Activated CD8-positive, alpha-beta memory T cell treated with anti-CD3 and anti-CD28 coated beads for 1 hour (primary cell): ENCODE data around the gene RGP1.

ENCODE experiments used
- DNase-seq, 2 donors: peaks; one replicate each; pipeline ENCODE4 v3.0.0-alpha.2; 2020; ENCODE audit warnings: low read depth in 1 of 2; ENCODE audit errors: extremely low read depth in 1 of 2

RGP1 gene

GRCh38 chr9:35719546-35719945, 29.5 kb upstream of the RGP1 start:
- no peak for DNase-seq

DNA sequence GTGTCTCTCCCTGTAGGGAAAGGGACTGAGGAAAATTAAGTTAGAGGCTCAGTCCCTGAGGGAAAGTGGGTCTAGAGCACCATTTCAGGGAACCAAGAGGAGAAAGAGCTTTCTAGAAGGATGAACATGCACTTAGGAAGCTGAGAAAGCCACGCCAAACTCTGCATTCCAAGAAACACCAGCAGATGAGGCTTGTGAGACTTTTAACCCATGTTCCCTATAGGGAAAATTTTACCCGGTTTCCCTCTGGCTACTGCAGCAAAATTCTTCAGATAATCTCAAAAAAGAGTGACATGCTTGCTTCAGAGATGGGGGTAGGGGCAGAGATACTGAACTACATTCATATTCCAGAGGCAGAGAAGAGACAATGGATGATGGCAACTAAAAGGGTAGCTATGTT, 25.7 kb upstream of the RGP1 start:
- no peak for DNase-seq

DNA sequence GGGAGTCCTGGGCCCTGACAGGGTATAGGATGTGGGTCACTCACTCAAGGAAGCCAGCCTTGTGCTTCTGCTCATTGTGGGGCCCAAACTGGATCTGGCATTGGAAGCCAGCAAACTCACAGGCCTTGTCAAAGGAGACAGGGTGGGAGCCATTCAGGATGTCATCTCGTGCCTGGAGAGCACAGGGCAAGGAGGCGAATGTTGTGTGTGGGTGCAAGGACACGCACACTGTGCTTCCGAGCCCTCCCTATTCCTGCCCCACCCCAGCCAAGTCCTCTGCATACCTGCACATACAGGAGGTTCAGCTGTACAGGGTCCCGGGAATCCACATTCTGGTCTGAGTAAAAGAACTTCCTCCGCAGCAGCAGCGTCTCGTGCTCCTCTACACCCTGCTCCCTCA, 25.2 kb upstream of the RGP1 start:
- DNase-seq, result no peak

- no peak for DNase-seq
Measured at GRCh38 chr9:35725362-35725761, 23.7 kb upstream of the RGP1 start.

DNA sequence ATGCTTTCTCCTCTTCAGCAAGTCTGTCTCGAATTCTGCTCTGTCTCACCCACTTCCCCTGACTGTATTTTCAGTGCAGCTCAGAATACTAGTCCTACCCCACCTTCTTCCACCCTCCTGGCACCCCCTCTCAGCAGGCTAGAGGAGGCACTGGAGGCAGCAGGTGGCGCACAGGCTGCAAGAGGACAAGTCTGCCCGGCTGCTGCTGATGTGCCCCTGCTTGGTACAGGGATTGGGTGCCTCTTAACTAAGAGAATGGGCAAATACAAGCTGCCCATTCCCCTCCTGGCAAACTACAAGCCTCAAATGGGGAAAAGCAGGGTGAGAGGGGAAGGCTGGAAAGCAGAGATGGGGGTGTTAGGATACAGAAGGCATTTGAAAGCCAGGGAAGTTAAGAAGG, 22.2 kb upstream of the RGP1 start:
- no peak for DNase-seq

DNA sequence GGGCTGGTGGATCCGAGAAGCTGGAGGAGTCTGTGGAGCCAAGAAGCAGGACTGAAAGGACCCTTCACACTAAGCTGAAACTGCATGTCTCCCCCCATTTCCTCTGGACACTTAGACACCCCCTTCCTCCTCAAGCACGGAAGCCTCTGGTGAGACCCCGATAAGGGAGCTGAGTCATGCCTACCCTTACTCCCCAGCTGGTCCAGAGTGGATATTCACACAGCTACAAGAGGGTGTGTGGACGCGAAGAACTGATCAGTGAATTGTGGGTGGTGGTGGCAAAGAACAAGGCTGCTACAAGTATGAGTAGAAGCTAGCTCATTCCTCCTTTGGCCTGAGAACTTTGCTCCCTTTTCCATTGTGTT, 21.4 kb upstream of the RGP1 start:
- no peak for DNase-seq

DNA sequence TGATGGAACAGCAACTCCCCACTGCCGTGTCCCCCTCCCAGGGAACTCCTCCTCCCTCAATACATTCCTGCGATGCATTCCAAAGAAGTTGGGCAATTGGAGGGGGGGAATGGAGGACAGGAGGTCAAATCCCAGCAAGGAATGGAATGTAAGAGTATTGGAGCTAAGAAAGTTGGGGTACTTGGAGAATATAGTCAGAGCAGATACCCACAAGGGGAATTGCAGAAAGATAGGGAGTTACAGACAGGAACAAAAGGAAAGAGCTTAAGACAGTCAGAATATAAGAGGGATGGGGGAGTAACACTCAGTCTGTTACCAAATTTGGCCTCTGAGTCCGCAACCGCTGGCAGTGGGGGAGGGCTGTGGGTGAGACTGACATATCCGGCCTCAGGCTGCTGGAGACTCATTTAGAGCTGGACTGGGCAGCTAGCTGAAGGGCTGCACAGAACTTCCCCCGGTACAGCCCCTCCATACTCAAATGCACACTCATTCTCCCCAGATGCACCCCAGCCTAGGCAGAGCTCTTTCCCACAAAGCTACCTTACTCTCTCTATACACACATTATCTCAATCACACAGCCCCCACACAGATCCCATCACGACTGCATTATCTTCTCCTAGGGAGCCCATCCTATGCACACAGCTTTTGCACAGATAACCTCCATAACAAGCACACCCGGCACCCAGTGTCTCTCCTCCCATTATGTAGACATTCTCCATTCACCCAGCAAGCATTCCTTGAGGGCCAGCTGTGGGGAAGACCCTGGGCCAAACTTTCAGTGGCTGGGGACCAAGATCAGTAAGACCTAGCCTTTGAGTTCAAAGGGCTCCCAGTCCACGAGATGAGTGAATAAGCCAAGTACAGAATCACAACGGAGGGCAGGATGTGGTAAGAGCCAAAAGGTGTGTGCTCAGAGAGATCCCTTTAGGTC, 20.8 kb upstream of the RGP1 start:
- no peak for DNase-seq

DNA sequence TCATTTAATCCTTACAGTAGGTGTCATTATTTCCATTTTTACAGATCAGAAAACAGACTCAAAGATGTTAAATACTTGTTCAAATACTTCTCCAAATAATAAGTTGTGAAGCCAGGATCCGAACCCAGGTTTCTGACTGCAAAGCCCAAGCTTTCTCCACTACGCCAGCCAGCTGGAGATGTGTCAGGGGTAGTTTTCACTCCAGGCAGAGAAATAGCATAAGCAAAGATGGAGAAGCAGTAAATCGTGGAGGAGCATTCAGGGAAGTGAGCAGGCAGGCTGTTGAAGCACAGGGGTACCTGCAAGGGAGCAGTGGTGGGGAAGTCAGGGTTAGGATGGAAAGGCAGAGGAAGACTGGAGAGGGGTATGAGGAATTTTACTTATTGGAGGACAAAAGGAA, 20.0 kb upstream of the RGP1 start:
- DNase-seq, result no peak

- DNase-seq, result no peak
Measured at GRCh38 chr9:35729700-35730485, 19.2 kb upstream of the RGP1 start.

GRCh38 chr9:35730486-35730854, 18.6 kb upstream of the RGP1 start:
- no peak for DNase-seq

DNA sequence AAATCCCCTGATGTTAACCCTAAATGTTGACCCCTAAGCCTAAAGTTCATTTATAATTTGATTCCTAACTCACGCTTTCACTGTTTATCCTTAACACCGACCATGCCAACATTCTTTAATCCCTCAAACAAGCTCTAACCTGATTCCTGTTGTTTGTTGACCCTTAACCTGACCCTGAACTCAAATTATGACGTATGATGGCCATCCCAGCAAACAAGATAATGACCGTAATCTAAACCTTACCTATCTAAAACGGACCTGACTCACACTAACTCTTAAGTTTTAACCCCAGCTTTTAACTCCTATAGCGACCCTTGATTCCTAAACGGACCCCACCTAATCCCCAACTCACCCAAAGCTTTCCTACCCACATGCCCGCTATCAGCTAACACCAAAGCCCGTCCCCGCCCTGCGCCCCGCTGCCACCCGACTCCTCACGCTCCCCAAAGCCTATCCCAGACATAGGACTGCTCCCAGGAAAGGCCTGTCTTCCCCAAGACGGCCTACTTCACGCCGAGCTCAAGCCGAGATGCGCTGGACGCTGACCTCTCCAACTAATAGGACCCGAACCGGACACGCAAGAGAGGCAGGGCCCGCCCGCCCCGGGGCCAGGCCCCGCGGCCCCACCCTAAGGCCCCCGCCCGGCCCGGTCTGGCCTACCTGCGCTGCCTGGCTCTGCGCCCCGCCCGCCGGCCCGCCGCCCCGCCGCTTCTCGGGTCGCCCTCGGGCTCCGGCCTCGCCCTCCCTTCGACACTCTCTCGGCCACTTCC, 17.5 kb upstream of the RGP1 start:
- DNase-seq, result peak in 1 of 2 donors; percentile 23

GRCh38 chr9:35732185-35732799, 16.8 kb upstream of the RGP1 start, which contains the start of the genes CREB3 and TLN1:
Gene CREB3, plus strand, starts transcription at chr9:35732666. Its CDS starts 107 bp downstream, at chr9:35732773.
Gene TLN1, minus strand, starts transcription at chr9:35732195. Its CDS starts 6,501 bp downstream, at chr9:35725694.
- DNase-seq, result peak; percentile 92 to 93

- no peak for DNase-seq
Measured at GRCh38 chr9:35732800-35733541, 16.1 kb upstream of the RGP1 start.

DNA sequence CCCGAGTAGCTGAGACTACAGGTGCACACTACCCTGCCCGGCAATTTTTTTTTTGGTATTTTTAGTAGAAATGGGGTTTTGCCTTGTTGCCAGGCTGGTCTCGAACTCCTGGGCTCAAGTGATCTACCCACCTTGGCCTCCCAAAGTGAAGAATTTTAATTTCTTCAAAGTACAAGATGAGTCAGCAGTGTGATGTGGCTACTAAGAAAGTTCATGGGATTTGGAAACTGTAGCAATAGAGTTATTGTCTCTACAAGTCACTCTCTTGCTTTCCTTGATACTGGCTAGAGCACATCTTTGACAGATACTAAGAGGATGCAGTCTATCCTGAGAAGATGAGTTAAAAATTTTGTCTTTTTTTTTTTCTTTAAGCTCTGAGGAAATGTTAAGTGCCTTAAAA, 15.0 kb upstream of the RGP1 start:
- no peak for DNase-seq

- DNase-seq, result peak in 1 of 2 donors; percentile 31
Measured at GRCh38 chr9:35736201-35736633, 12.9 kb upstream of the RGP1 start.

GRCh38 chr9:35737143-35737542, 11.9 kb upstream of the RGP1 start:
- no peak for DNase-seq

DNA sequence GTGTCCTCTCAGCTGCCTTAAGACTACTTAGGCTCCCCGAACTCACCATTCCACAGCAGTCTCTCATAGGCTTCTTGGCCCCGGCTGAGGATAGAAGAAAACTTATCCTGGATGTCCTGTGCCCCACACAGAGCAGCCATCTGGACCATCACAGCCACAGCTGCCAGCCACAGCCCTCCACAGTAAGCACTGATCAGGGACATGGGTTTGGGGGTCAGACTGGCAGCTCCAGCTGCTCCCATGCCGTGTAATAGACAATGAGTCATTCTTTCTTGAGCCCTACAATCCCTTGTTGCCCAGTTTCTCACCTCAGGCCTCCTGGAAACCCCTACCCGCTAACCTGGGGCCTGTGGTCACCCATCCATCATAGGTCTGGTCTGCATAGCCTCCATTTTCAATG, 10.9 kb upstream of the RGP1 start:
- DNase-seq, result no peak

GRCh38 chr9:35738924-35739323, 10.2 kb upstream of the RGP1 start:
- no peak for DNase-seq

DNA sequence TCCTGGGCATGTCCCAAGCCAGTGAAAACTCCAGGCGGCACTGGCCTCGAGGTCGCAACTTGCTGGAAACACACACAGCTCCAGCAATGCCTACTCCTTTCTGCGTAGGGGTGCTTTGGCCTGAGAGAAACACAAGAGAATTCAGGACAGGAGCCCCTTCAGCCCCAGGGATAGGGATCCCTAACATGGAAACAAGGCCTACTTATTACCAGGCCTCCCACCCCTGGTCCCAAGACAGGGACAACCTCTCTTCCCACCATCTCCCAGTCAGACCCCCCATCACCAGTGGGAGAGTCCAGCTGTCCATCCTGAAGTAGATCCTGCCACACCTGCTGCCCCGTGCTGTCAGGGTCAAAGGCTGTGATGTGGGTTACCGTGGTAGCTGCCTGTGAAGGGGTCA, 8.8 kb upstream of the RGP1 start:
- no peak for DNase-seq

DNA sequence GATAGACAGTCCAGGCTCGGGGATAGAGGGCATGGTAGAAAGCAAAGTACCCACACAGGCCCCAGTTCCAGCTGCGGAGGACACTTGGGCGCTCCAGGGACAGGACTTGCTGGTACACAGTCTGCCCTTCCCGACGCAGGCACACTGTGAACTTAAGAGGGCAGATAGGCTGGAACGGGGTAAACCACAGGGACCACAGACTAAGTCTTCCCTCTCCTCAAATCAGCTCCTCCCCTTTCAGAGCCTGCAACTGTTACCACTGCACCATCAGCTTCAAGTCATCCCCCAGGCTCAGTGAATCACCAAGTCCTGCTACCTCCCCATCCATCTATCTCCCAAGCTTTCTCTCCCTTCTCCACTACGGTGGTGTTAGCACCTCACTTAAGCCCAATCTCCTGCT, 7.3 kb upstream of the RGP1 start:
- DNase-seq, result no peak
